Activated T-cell treated with anti-CD3 and anti-CD28 coated beads for 1 hour (primary cell): ENCODE results near the gene EPHB1.

Experiments used
- DNase-seq: peaks from one replicate; pipeline ENCODE4 v3.0.0-alpha.2; 2020; ENCODE audit warnings: low read depth

The EPHB1 gene

DNA sequence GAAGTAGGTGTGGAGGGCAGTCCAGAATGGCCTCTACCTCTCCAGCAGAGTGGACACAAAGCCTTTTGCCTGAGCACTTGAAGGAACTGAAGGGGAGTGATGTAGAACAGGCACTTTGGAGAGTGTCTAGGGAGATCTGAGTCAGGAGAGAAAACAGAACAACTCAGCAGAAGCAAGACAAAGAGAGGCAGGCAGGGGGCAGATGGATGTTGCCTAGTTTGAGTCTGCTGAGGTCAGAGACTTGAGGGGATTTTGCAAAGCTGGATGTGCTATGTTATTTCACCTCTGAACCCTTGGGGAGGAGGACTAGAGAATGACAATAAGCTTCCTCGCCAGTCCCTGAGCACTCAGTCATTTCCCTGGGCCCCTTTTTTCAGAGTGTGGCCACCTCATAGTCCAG is 366.4 kb downstream of the EPHB1 start:
- DNase-seq: no peak

- DNase-seq: no peak
Observed at GRCh38 chr3:135163701-135164100, 368.6 kb downstream of the EPHB1 start.

- no peak for DNase-seq
Observed at GRCh38 chr3:135165260-135165659, 370.2 kb downstream of the EPHB1 start.

DNA sequence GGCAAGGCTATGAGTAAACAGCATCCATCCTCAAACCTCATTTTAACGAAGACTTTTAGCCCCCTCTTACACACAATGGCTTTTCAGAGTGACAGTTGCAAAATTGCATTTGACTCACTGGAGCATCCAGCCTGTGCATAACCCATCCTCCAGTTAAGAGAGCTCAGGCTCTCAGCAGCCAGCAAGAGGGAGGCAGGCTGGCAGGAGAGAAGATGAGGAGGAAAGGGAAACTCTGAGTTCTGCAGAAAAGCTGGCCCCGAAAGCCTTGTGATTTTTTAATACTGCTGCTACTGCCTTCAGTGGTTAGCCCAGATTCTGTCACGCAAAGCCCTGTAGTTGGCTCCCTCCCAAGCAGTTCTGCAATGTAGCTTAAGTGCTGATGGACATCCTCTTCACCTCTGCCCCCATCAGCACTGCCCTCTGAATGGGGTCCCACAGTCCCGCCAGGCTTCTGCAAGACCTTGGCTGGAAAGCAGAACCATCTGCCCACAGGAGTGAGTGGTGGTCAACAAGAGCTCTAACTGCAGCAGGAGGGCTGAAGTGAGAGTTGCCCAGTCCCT is 371.3 kb downstream of the EPHB1 start:
- DNase-seq: no peak

GRCh38 chr3:135168822-135169221 is 373.8 kb downstream of the EPHB1 start:
- DNase-seq: no peak

- no peak for DNase-seq
Observed at GRCh38 chr3:135169651-135170050, 374.6 kb downstream of the EPHB1 start.

DNA sequence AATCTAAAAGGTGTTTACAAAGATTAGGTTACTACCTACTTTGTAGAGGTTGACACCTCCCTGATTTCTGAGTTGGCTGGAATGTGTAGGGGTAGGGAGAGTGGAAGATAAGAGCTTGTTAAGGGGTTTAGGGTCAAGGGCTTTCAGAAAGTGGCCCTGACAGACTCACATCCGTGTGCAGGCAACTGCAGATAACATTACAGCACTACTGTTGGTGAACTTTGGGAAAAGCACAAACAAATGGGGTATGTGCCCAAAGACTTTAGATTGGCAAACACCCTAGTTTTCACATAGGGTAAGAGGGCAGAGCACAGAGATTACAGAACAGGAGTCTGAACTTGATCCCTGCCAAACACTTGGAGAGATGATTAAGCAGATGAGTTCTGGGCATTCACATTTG is 375.7 kb downstream of the EPHB1 start:
- DNase-seq: no peak

DNA sequence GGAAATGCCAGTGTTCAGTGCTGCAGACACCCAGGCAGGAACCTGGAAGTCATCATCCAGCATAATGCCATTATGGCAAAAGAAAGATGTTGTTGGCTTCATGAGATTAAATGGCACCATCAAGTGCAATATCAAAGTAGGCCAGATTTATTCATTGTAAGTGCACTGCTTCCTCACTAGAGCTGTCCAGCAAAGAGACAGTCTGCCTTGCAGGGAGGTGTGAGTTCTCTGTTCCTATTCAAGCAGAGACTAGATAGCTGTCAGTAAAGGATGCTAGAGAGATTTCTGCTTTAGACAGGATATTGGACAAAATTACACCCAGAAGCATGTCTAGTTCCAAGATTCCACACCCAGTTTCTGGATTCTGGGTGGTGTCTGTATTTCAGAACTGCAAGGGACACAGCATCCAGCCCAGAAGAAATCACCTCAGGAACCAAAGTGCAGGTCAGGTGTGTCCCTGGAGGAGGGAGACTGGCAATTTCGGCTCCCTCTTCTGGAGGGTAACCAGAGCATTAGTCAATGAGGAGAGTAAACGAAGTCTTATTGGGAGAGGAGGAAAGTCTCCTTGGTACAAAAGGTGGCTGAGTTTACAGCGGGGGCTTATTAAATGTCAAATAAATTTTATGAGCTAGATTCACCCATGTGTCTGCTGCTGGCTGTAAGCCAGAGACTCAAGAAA is 377.3 kb downstream of the EPHB1 start:
- DNase-seq: no peak

DNA sequence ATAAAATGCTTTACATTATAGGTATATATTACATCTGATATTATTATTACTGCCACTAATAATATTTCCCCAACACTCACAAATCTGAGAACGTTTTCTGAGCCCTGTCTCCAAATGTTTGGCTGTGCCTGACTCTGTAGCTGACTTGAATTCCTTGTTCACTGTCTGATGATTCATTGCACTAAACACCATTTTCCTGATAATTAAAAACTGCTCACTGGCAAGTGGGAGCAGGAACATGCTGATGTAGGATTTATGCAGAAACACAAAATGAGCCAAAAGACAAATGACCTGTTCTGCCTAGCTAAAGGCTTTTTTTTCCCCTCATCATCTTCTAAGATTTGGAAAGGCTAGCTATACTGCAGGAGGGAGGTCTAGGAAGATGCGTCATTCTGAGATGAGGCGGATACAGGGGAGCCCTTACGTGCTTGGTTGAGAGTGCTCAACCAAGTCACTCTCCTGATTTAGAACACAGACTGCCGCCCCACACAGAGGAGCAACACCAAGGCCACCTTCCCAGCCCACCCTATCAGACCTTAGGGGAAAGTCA is 380.7 kb downstream of the EPHB1 start:
- DNase-seq: no peak

DNA sequence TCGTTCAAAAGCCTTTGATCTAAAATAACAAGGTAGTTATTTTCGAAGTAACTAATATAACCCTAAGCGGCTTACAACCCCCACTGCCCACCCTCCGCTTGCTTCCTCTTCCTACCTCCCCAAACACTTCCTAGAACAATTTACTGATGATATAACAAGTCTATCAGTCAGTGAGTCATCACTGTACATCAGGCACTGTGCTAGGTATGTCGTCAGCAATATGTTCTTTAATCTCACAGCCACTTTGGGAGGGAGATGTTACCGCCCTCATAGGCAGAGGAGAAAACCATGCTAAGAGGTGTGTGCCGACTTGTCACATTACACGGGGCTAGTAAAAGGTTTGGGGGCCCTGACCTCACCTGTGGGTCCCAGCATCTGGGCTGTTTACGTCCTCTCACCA is 381.8 kb downstream of the EPHB1 start:
- DNase-seq: no peak

DNA sequence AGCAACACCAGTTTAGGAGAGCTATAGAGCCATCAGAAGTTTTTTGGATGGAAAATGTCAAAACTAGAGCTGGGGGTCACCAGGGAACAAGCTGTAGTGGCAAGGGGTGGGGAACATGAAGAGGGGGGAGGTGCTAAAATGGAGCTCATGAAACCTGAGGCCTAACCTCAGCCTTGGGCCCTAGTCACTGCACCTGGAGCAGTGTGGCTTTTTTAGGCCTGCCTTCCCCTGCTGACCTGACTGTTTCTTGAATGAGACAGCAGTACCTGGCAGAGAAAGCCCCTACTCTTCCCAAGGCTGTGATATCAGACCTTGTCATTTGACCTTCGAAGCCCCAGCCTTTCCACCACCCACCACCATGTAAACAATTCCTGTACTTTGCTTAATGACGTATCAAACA is 383.5 kb downstream of the EPHB1 start:
- DNase-seq: no peak

DNA sequence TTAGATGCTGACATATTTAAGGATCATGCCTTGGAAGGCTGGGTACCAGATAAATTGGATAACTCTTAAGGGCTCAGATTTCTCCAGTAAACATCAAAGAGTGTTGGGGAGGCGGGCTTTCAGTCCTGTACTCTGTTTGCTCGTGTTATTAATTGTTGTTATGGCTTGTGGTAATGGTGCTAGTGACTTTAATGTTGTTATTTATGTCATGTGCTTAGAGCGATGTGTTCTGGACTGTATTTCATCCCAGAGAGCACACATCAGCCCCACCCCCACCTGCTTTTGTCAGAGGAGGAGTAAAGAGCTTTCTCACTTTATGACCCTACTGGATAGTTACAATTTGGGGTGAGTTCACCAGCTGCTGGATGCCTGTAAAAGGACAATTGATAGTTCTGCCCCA is 386.3 kb downstream of the EPHB1 start:
- no peak for DNase-seq

- DNase-seq: no peak
Observed at GRCh38 chr3:135182364-135182998, 387.4 kb downstream of the EPHB1 start.

DNA sequence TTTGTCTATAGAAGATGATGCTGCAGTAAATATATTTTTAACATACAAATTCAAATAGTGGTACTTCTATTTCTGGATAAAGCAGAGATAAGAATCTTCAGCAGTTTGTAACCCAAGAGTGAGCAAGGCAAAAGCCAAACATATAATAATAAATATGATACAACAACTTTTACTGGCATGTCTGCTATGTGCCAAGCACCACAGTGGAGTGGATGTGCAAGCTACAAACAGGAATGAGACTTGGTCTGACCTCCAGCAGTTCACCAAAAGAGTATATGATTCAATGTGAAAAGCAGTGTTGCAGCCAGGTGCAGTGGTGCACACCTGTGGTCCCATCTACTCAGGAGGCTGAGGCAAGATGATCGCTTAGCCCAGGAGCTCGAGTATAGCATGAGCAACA is 395.6 kb downstream of the EPHB1 start:
- DNase-seq: no peak

GRCh38 chr3:135191708-135192107 is 396.6 kb downstream of the EPHB1 start:
- DNase-seq: no peak

GRCh38 chr3:135192929-135193328 is 397.9 kb downstream of the EPHB1 start:
- no peak for DNase-seq

- DNase-seq: no peak
Observed at GRCh38 chr3:135197246-135197645, 402.2 kb downstream of the EPHB1 start.

DNA sequence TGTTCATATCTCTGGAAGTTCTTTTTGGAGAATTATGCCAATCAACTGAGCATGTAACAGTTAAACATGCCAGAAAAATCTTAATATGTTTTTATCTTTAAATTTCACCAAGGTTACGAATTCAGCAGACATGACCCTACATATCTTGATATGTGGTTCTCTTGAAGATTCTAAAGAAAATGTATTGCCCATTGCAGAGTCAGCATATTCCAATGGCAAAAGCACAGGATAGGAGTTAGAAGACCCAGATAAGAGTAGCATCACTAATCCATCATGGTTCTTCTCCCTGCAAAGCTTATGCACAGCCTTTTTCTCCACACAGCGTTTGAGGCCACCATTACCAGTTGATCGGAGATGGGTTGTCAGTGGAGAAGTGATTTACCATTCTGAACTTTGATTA is 402.8 kb downstream of the EPHB1 start:
- no peak for DNase-seq

GRCh38 chr3:135199137-135199536 is 404.1 kb downstream of the EPHB1 start:
- no peak for DNase-seq

- DNase-seq: no peak
Observed at GRCh38 chr3:135203026-135203425, 408.0 kb downstream of the EPHB1 start.

DNA sequence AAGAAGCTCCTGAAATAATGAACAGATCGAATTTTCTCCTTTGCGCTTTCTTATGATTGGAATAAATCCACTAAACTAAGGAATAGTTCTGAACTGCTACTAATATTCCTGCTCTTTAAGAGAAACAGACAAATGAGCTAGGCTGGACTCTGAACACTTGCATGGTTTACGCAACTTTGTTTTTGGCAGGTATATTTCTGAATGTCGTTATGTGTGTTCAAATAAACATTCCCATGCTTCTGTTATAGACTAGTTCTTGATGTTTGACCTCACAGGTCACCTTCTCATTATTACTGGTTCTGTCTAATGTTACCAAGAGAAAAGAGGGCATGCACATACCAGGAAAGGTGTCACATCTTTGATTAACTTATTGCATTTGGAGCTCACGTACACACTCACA is 418.2 kb downstream of the EPHB1 start:
- no peak for DNase-seq

DNA sequence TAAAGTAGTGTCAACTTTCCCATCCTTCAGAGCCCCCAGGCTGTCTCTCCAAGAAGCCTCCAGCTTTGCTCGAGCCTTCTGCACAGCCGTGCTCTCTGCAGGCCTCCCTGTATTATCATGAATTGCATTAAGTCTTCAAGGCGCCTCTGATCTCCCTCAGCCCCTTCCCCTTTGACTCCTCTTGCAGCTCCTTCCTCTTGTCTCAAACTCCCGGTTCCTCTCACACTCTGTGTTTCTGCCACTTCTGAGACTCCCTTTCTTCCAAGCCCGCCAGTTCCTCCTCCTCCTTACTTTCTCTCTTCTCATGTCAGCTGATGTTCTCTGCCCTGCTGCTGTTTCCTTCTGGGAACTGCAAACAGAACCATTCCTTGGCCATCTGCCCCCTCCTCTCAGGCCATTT is 418.8 kb downstream of the EPHB1 start:
- DNase-seq: no peak

DNA sequence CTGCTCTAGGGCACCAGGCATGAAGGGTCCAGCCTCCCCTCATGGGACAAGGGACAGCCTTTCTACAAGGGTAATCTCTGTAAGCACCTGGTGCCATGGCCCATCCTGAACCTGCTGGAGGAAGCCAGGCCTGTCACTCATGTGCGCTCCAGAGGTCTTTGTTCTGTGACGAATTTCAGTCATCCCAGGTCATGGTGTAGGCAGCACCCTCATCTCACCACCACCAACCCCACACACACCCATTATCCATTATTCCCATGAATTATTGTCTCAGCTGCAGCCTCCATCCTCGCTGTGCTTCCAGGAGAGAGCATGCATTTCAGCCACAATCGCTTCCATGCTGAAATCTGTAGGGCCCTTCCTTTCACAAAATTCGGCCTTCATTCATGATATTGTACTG is 419.3 kb downstream of the EPHB1 start:
- DNase-seq: no peak

DNA sequence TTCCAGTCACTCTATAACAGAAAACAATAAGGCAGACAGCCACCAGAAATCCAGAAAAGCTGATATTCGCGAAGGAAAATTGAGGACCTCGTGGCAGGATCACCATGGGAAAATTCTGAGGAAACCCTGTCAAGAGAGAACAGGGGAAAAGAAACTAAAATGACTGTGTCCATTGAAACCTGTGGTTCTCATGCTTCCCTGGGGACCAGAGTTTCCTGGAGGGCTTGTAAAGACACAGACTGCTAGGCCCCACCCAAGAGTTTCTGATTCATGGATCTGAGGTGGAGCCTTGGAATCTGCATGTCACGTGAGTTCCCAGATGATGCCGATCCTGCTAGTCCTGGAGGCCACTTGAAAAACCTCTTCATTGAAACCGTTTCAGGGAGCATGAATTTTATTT is 420.5 kb downstream of the EPHB1 start:
- no peak for DNase-seq
